Pancreas (tissue), 10 donors: ENCODE measurements around the gene TNN. TPM values are rescaled to one million over a fixed set of nuclear protein-coding genes. Genes with fewer than 3 reads are reported as not detected.

ENCODE experiments used
- ATAC-seq, 4 donors: fragments of 200-7000 bp; cut with Tn5 transposase; one replicate each; pipeline versions ENCODE4 v1.8.0 to v1.9.1; 2020; ENCODE audit warnings: mild to moderate bottlenecking in 4 of 4, moderate library complexity in 4 of 4
- DNase-seq, 6 donors: peaks; one replicate each; pipeline ENCODE4 v3.0.0-alpha.2; 2020
- FAIRE-seq: peaks from 2 replicates; lab custom pipeline; 2012; peaks lifted over from hg19 to GRCh38; lab: Jason Lieb, UNC
- H3K27ac ChIP-seq, 4 donors: fragments of 200-600 bp; sonication (generic); 1 replicate in 3 of 4; 2 replicates in 1 of 4; pipeline versions ENCODE4 v1.5.0 to v1.8.0; 2020
- H3K27me3 ChIP-seq, 4 donors: fragments of 200-600 bp; one replicate each; pipeline ENCODE4 v1.8.0; 2021
- H3K36me3 ChIP-seq, 3 donors: fragments of 200-600 bp; sonication (generic) in 1 of 3; one replicate each; pipeline versions ENCODE4 v1.5.0 to v1.8.0; 2020 to 2021
- H3K4me1 ChIP-seq, 3 donors: fragments of 200-600 bp; one replicate each; pipeline ENCODE4 v1.8.0; 2021
- H3K4me3 ChIP-seq, 4 donors: fragments of 200-600 bp; sonication (generic) in 2 of 4; one replicate each; pipeline versions ENCODE4 v1.5.0 to v1.8.0; 2020 to 2021
- H3K9me3 ChIP-seq, 4 donors: fragments of 200-600 bp; one replicate each; pipeline ENCODE4 v1.8.0; 2021
- WGBS, 2 donors: extraction: QIAGEN DNeasy Blood & Tissue Kit; methylation state at CpG; one replicate each; pipeline ENCODE4 v1.1.7; 2013; 5-methylcytosine and 5-hydroxymethylcytosine counted together
- intact Hi-C, 3 donors: fragments of 100-400 bp; cut with DNase I; formaldehyde crosslinking; loops; one replicate each; pipeline versions ENCODE4 v1.11.1 to v1.14.2; 2022
- polyA plus RNA-seq, 2 donors: library from polyadenylated mRNA; stranded (reverse); fragments of 200-250 nt; gene quantifications; one replicate each; pipeline ENCODE4 v1.2.3, GENCODE V29; 2013
- total RNA-seq, 6 donors: library from RNA; stranded (reverse); fragmentation: NEBNext Ultra II Directional in 4 of 6; extraction: Animal tissue kit (Norgen Biotek cat#: 25700) in 4 of 6; gene quantifications; one replicate each; pipeline versions ENCODE4 v1.2.1 to v1.2.4, GENCODE V29; 2021 to 2023
- TF ChIP-seq, protein P1 (sequence below), 4 donors: fragments of 200-600 bp; sonication (generic) in 3 of 4; IDR thresholded peaks; one replicate each; pipeline versions ENCODE4 v1.5.0 to v1.8.0; 2021; ENCODE audit warnings: antibody characterized with exemption in 4 of 4
- donor health status: healthy with polysubstance abuse.
- donor health status: DM: no; HTN: no; CAD: no; lungs with moderate emphysema.
- donor health status: DM: no; HTN: no; CAD: no.
- donor health status: control.
- donor health status: control.
- donor health status: Bipolar disorder and iron deficiency.
- donor health status: DM: yes; HTN: yes; CAD: no.
- donor health status: DM: no; HTN: no; CAD: no.
- donor health status: DM: no; HTN: no; CAD: no.
- donor health status: DM: yes; HTN: yes; CAD: no.

TNN gene
- total and polyA plus RNA-seq, 8 donors = 0.05 to 0.09 (median 0.07) TPM; not detected in 4

DNA sequence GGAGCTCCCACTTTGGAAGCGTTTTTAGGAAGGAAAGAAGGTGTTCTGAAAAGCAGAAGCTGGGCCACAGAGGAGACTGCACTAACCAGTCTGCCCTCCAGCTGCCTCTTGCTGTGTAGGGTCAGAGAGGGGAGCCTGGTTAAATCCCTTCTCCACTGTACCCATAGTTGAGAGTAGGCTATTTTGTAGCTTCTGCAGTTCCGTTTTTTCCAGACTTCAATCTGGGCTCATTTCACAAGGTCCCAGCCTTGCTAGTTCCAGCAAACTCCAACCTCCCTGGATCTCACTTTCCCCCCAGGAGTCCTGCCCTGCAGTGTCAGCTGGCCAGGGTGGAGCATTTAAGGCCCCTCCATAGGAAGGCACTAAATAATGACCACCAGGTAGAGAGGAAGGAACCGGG is 11.0 kb downstream of the TNN start:
- Histone ChIP-seq H3K27ac (no peak overlapping the region), H3K4me1 (no peaks in the 10 kb centered on the region), H3K4me3 (no peak overlapping the region), H3K9me3 (no peaks in the 10 kb centered on the region), H3K36me3 (no peaks in the 10 kb centered on the region), H3K27me3 (no peaks in the 10 kb centered on the region)
- ATAC-seq = no peak
- no peak for FAIRE-seq
- DNase-seq = no peak
- intact Hi-C loops = no loop called here
- WGBS, 2 donors = 48 to 53% methylated on average over 3 of the region's 3 CpGs
- TF ChIP-seq, protein P1, sequence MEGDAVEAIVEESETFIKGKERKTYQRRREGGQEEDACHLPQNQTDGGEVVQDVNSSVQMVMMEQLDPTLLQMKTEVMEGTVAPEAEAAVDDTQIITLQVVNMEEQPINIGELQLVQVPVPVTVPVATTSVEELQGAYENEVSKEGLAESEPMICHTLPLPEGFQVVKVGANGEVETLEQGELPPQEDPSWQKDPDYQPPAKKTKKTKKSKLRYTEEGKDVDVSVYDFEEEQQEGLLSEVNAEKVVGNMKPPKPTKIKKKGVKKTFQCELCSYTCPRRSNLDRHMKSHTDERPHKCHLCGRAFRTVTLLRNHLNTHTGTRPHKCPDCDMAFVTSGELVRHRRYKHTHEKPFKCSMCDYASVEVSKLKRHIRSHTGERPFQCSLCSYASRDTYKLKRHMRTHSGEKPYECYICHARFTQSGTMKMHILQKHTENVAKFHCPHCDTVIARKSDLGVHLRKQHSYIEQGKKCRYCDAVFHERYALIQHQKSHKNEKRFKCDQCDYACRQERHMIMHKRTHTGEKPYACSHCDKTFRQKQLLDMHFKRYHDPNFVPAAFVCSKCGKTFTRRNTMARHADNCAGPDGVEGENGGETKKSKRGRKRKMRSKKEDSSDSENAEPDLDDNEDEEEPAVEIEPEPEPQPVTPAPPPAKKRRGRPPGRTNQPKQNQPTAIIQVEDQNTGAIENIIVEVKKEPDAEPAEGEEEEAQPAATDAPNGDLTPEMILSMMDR (IDR thresholded peaks at IDR 0.05) = no peak

- DNase-seq = peak in 1 of 6 donors; percentile 47
- no peak for ATAC-seq
- no peaks in the 10 kb centered on the region for H3K9me3 ChIP-seq
- intact Hi-C loops = no loop called here
- no peaks in the 10 kb centered on the region for H3K27me3 ChIP-seq
- H3K4me3 ChIP-seq = no peak overlapping the region
- H3K4me1 ChIP-seq = no peaks in the 10 kb centered on the region
- no peak for FAIRE-seq
- TF ChIP-seq, protein P1 (IDR thresholded peaks at IDR 0.05) = no peak
- no peak overlapping the region for H3K27ac ChIP-seq
- 89 to 93% methylated on average over 40 of the region's 40 CpGs for WGBS, 2 donors
- H3K36me3 ChIP-seq = no peaks in the 10 kb centered on the region
Measured at GRCh38 chr1:175079338-175079737, 11.7 kb downstream of the TNN start.

GRCh38 chr1:175080030-175080429 is 12.4 kb downstream of the TNN start:
- Histone ChIP-seq H3K36me3 (no peaks in the 10 kb centered on the region), H3K4me3 (no peak overlapping the region), H3K27me3 (no peaks in the 10 kb centered on the region), H3K4me1 (no peaks in the 10 kb centered on the region), H3K9me3 (no peaks in the 10 kb centered on the region), H3K27ac (no peak overlapping the region)
- FAIRE-seq (no peak), DNase-seq (no peak), ATAC-seq (no peak)
- intact Hi-C loops = no loop called here
- 64 to 73% methylated on average over 6 of the region's 6 CpGs for WGBS, 2 donors
- TF ChIP-seq, protein P1 (IDR thresholded peaks at IDR 0.05) = no peak

DNA sequence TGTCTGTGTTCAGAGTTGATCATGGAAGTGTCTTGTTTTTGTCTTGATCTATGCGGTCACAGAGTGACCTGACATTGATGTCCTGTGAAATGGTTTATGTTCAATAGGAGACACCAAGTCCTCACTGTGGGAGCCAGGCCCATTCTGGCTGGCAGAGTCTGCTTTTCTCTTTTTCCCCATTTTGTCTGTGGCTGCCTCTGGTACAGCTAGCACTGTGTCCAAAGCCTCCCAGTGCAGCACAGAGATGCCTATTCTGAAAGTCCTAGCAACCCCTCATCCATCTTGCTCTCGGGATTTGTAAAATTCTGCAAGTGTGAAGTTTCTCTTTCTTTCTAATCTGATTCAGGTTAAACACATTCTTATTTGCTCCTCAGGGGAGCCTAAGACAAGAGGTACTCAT is 14.3 kb downstream of the TNN start:
- H3K36me3 ChIP-seq = no peaks in the 10 kb centered on the region
- no peak overlapping the region for H3K4me3 ChIP-seq
- H3K27me3 ChIP-seq = no peaks in the 10 kb centered on the region
- DNase-seq (no peak), FAIRE-seq (no peak), ATAC-seq (no peak)
- H3K9me3 ChIP-seq = no peaks in the 10 kb centered on the region
- TF ChIP-seq, protein P1 (IDR thresholded peaks at IDR 0.05) = no peak
- intact Hi-C loops = no loop called here
- WGBS, 2 donors = 84 to 98% methylated on average over 2 of the region's 2 CpGs
- H3K27ac ChIP-seq = no peak overlapping the region
- H3K4me1 ChIP-seq = no peaks in the 10 kb centered on the region

- WGBS, 2 donors = 70 to 82% methylated on average over 3 of the region's 3 CpGs
- no peak overlapping the region for H3K4me3 ChIP-seq
- no peaks in the 10 kb centered on the region for H3K27me3 ChIP-seq
- FAIRE-seq (no peak), ATAC-seq (no peak), DNase-seq (no peak)
- no peaks in the 10 kb centered on the region for H3K4me1 ChIP-seq
- intact Hi-C loops = no loop called here
- no peak overlapping the region for H3K27ac ChIP-seq
- no peaks in the 10 kb centered on the region for H3K36me3 ChIP-seq
- H3K9me3 ChIP-seq = no peaks in the 10 kb centered on the region
- TF ChIP-seq, protein P1 (IDR thresholded peaks at IDR 0.05) = no peak
Measured at GRCh38 chr1:175088525-175088951, 20.9 kb downstream of the TNN start.
